Glomerular endothelial cell (primary cell): ENCODE measurements around the gene ORAI3. TPM values are rescaled to one million over a fixed set of nuclear protein-coding genes. Genes with fewer than 3 reads are reported as not detected.

Source experiments
- total RNA-seq: library from RNA; depleted of rRNA; stranded (reverse); fragments of >200 nt; gene quantifications from 2 replicates; pipeline ENCODE4 v1.2.3, GENCODE V29; 2015

ORAI3 gene
- total RNA-seq, 1 donor from 2014 or later, result 40.0 TPM

Other genes with a start within 250 kb of the ORAI3 start
- 19.8 and 49.5 TPM in 2 replicates for gene SRCAP, start 249.9 kb upstream of the ORAI3 start, total RNA-seq
- 17.6 and 25.3 TPM in 2 replicates for gene PHKG2, start 200.6 kb upstream of the ORAI3 start, total RNA-seq
- gene CFAP119, start 187.0 kb upstream of the ORAI3 start, total RNA-seq, result 2.0 and 6.5 TPM in 2 replicates
- gene RNF40, start 186.7 kb upstream of the ORAI3 start, total RNA-seq, result 100.0 and 115 TPM in 2 replicates
- 12.1 and 17.5 TPM in 2 replicates for gene ZNF629, start 161.9 kb upstream of the ORAI3 start, total RNA-seq
- gene BCL7C, start 55.0 kb upstream of the ORAI3 start, total RNA-seq, result 44.5 and 54.5 TPM in 2 replicates
- 0.19 and 0.53 TPM in 2 replicates for gene CTF1, start 52.5 kb upstream of the ORAI3 start, total RNA-seq
- gene FBXL19, start 25.5 kb upstream of the ORAI3 start, total RNA-seq, result 29.5 and 29.9 TPM in 2 replicates
- 12.5 and 24.6 TPM in 2 replicates for gene SETD1A, start 8.7 kb downstream of the ORAI3 start, total RNA-seq
- 7.8 and 12.7 TPM in 2 replicates for gene HSD3B7, start 36.1 kb downstream of the ORAI3 start, total RNA-seq
- gene STX1B, start 61.6 kb downstream of the ORAI3 start, total RNA-seq, result 0.41 and 2.6 TPM in 2 replicates
- 36.4 and 44.7 TPM in 2 replicates for gene STX4, start 84.5 kb downstream of the ORAI3 start, total RNA-seq
- 13.8 and 16.3 TPM in 2 replicates for gene ZNF668, start 125.2 kb downstream of the ORAI3 start, total RNA-seq
- gene ZNF646, start 125.4 kb downstream of the ORAI3 start, total RNA-seq, result 17.6 and 22.1 TPM in 2 replicates
- gene PRSS53, start 139.9 kb downstream of the ORAI3 start, total RNA-seq, result 0.68 and 4.8 TPM in 2 replicates
- 162 and 167 TPM in 2 replicates for gene VKORC1, start 145.7 kb downstream of the ORAI3 start, total RNA-seq
- 67.5 and 73.5 TPM in 2 replicates for gene BCKDK, start 159.3 kb downstream of the ORAI3 start, total RNA-seq
- 29.1 and 32.6 TPM in 2 replicates for gene KAT8, start 168.6 kb downstream of the ORAI3 start, total RNA-seq
- 0.12 and 1.5 TPM in 2 replicates for gene PRSS8, start 186.7 kb downstream of the ORAI3 start, total RNA-seq
- 0.10 TPM in 1 of 2 replicates, not detected in the other for gene PRSS36, start 201.0 kb downstream of the ORAI3 start, total RNA-seq
- gene FUS, start 231.1 kb downstream of the ORAI3 start, total RNA-seq, result 66.1 and 107 TPM in 2 replicates